Measurements from ENCODE around the gene GNG10. TPM values are rescaled to one million over a fixed set of nuclear protein-coding genes. Genes with fewer than 3 reads are reported as not detected.

Gene GNG10
- total and polyA plus RNA-seq, 2 donors (not counting 1 experiment from before 2014, with no cell fraction given), result 64.1 to 109 TPM

DNA sequence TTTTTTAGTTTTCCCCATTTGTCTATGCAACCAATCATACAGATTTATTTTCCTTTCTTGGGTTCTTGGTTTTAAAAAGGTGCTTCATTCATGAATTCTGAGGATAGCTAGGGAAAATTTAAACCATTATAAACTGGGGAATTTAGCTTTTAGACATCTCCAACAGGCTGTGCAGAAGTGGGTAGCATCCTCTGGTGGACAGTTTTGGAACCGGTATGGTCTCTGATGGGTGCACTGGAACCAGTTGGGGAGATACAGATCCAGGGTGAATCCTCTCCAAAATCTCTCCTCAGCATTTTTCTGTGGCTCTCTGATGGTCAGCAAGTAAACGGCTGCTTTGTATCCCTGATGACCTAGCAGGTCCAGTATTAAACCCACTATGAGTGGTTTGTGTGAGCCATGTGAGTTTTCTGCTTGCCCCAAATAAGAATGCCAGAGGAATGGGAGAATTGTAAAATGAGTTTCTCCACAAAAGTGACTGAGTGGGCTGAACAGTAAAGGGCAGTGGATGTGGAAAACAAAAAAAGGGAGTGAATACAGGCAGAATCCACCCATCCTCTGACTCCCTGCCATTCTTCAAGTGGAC, 39.4 kb upstream of the GNG10 start:
- Histone ChIP-seq H3K4me2 (ENCODE audit: extremely low read depth, insufficient read depth, low read length) (no peak overlapping the region), H3K79me2 (ENCODE audit: control insufficient read depth, insufficient read depth, low read length) (no peaks in the 10 kb centered on the region), H3K9me3 (ENCODE audit: control insufficient read depth, insufficient read depth, low read depth, low read length) (no peaks in the 10 kb centered on the region), H3K27me3 (ENCODE audit: control insufficient read depth, insufficient read depth, low read length) (no peaks in the 10 kb centered on the region), H3K4me1 (ENCODE audit: control insufficient read depth, extremely low read depth, insufficient read depth, low read length) (peaks cover 5% of the 10 kb centered on the region), H4K20me1 (ENCODE audit: control insufficient read depth, extremely low read depth, insufficient read depth, low read length) (no peaks in the 10 kb centered on the region), H3K4me3 (replicated peaks in 1 of 4; ENCODE audit: control extremely low read depth in 1 of 4, insufficient read depth in 1 of 4, low read depth in 3 of 4, low read length in 4 of 4) (no peak overlapping the region), H3K9ac (ENCODE audit: insufficient read depth, low read length) (no peak overlapping the region), H2AFZ (ENCODE audit: low read length) (no peak overlapping the region), H3K36me3 (ENCODE audit: control insufficient read depth, insufficient read depth, low read length) (no peaks in the 10 kb centered on the region), H3K27ac (ENCODE audit: insufficient read depth, low read length) (no peak overlapping the region)
- DNase-seq (ENCODE audit: low read depth in 2 of 2), result peak; percentile 20 to 64
- TF ChIP-seq, protein P1, sequence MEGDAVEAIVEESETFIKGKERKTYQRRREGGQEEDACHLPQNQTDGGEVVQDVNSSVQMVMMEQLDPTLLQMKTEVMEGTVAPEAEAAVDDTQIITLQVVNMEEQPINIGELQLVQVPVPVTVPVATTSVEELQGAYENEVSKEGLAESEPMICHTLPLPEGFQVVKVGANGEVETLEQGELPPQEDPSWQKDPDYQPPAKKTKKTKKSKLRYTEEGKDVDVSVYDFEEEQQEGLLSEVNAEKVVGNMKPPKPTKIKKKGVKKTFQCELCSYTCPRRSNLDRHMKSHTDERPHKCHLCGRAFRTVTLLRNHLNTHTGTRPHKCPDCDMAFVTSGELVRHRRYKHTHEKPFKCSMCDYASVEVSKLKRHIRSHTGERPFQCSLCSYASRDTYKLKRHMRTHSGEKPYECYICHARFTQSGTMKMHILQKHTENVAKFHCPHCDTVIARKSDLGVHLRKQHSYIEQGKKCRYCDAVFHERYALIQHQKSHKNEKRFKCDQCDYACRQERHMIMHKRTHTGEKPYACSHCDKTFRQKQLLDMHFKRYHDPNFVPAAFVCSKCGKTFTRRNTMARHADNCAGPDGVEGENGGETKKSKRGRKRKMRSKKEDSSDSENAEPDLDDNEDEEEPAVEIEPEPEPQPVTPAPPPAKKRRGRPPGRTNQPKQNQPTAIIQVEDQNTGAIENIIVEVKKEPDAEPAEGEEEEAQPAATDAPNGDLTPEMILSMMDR (conservative IDR thresholded peaks at IDR 0.05 in 1 of 2, IDR thresholded peaks at IDR 0.05 in 1 of 2; ENCODE audit: low read depth in 1 of 2, low read length in 2 of 2), result peak; percentile 94 to 100
- no peak for TF ChIP-seq EZH2 (IDR thresholded peaks at IDR 0.05; ENCODE audit: low read length, missing control alignments)

DNA sequence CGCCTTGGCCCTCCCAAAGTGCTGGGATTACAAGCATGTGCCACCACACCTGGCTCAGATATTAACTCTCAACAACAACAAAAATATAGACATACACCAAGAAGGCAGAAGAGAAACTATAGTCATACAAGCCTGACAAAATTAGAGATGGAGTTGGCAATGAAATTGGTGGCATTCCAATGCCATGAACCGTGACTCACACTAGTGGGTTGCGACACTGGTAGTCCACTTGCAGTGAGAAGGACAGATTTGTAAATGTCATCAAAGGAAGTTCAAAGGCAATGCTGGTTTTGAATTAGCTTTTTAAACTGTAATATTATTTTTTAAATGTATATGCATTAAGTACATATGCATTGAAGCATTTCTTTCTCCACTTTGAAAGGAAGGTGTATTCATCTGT, 38.8 kb upstream of the GNG10 start:
- no peaks in the 10 kb centered on the region for H3K9me3 ChIP-seq (ENCODE audit: control insufficient read depth, insufficient read depth, low read depth, low read length)
- H3K4me2 ChIP-seq (ENCODE audit: extremely low read depth, insufficient read depth, low read length), result no peak overlapping the region
- H2AFZ ChIP-seq (ENCODE audit: low read length), result no peak overlapping the region
- DNase-seq (ENCODE audit: low read depth in 2 of 2), result peak; percentile 69 to 93
- H4K20me1 ChIP-seq (ENCODE audit: control insufficient read depth, extremely low read depth, insufficient read depth, low read length), result no peaks in the 10 kb centered on the region
- no peak for TF ChIP-seq EZH2 (IDR thresholded peaks at IDR 0.05; ENCODE audit: low read length, missing control alignments)
- TF ChIP-seq, protein P1 (conservative IDR thresholded peaks at IDR 0.05 in 1 of 2, IDR thresholded peaks at IDR 0.05 in 1 of 2; ENCODE audit: low read depth in 1 of 2, low read length in 2 of 2), result no peak
- H3K36me3 ChIP-seq (ENCODE audit: control insufficient read depth, insufficient read depth, low read length), result no peaks in the 10 kb centered on the region
- no peak overlapping the region for H3K27ac ChIP-seq (ENCODE audit: insufficient read depth, low read length)
- H3K27me3 ChIP-seq (ENCODE audit: control insufficient read depth, insufficient read depth, low read length), result no peaks in the 10 kb centered on the region
- no peak overlapping the region for H3K9ac ChIP-seq (ENCODE audit: insufficient read depth, low read length)
- no peak overlapping the region for H3K4me3 ChIP-seq (replicated peaks in 1 of 4; ENCODE audit: control extremely low read depth in 1 of 4, insufficient read depth in 1 of 4, low read depth in 3 of 4, low read length in 4 of 4)
- no peaks in the 10 kb centered on the region for H3K79me2 ChIP-seq (ENCODE audit: control insufficient read depth, insufficient read depth, low read length)
- H3K4me1 ChIP-seq (ENCODE audit: control insufficient read depth, extremely low read depth, insufficient read depth, low read length), result peaks cover 5% of the 10 kb centered on the region

DNA sequence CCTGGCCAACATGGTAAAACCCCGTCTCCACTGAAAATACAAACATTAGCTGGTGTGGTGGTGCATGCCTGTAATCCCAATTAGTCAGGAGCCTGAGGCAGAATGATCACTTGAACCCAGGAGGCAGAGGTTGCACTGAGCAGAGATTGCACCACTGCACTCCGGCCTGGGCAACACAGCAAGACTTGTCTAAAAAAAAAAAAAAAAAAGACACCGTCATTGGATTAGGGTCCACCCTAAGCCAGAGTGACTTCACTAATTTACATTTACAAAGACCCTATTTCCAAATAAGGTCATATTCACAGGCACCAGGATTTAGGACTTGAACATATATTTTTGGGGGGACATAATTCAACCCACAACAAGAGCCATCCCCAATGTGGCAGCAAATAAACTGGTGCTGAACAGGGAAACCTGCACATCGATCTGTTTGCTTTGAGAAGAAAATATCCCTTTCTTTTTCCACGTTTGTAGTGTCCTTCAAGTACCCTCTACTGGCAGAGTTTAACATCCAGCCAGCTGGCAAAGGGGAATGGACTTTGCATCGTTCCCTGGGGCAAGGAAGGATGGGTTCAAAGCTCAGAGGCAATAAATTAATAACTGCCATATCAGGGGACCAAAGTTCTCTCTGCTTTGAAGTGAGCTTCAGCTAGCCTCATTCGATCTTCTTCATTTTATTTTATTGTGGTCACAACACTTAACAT, 34.0 kb upstream of the GNG10 start:
- Histone ChIP-seq H3K4me2 (ENCODE audit: extremely low read depth, insufficient read depth, low read length) (no peak overlapping the region), H3K9ac (ENCODE audit: insufficient read depth, low read length) (no peak overlapping the region), H3K27ac (ENCODE audit: insufficient read depth, low read length) (no peak overlapping the region), H3K36me3 (ENCODE audit: control insufficient read depth, insufficient read depth, low read length) (no peaks in the 10 kb centered on the region), H3K9me3 (ENCODE audit: control insufficient read depth, insufficient read depth, low read depth, low read length) (no peaks in the 10 kb centered on the region), H3K27me3 (ENCODE audit: control insufficient read depth, insufficient read depth, low read length) (no peaks in the 10 kb centered on the region), H3K79me2 (ENCODE audit: control insufficient read depth, insufficient read depth, low read length) (peaks cover 12% of the 10 kb centered on the region), H3K4me3 (replicated peaks in 1 of 4; ENCODE audit: control extremely low read depth in 1 of 4, insufficient read depth in 1 of 4, low read depth in 3 of 4, low read length in 4 of 4) (no peak overlapping the region), H4K20me1 (ENCODE audit: control insufficient read depth, extremely low read depth, insufficient read depth, low read length) (no peaks in the 10 kb centered on the region), H2AFZ (ENCODE audit: low read length) (no peak overlapping the region), H3K4me1 (ENCODE audit: control insufficient read depth, extremely low read depth, insufficient read depth, low read length) (peaks cover 5% of the 10 kb centered on the region)
- TF ChIP-seq, protein P1 (conservative IDR thresholded peaks at IDR 0.05 in 1 of 2, IDR thresholded peaks at IDR 0.05 in 1 of 2; ENCODE audit: low read depth in 1 of 2, low read length in 2 of 2), result no peak
- TF ChIP-seq EZH2 (IDR thresholded peaks at IDR 0.05; ENCODE audit: low read length, missing control alignments), result no peak
- DNase-seq (ENCODE audit: low read depth in 2 of 2), result no peak
